ENCODE data around the gene CRKL.

CRKL gene, protein sequence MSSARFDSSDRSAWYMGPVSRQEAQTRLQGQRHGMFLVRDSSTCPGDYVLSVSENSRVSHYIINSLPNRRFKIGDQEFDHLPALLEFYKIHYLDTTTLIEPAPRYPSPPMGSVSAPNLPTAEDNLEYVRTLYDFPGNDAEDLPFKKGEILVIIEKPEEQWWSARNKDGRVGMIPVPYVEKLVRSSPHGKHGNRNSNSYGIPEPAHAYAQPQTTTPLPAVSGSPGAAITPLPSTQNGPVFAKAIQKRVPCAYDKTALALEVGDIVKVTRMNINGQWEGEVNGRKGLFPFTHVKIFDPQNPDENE

DNA sequence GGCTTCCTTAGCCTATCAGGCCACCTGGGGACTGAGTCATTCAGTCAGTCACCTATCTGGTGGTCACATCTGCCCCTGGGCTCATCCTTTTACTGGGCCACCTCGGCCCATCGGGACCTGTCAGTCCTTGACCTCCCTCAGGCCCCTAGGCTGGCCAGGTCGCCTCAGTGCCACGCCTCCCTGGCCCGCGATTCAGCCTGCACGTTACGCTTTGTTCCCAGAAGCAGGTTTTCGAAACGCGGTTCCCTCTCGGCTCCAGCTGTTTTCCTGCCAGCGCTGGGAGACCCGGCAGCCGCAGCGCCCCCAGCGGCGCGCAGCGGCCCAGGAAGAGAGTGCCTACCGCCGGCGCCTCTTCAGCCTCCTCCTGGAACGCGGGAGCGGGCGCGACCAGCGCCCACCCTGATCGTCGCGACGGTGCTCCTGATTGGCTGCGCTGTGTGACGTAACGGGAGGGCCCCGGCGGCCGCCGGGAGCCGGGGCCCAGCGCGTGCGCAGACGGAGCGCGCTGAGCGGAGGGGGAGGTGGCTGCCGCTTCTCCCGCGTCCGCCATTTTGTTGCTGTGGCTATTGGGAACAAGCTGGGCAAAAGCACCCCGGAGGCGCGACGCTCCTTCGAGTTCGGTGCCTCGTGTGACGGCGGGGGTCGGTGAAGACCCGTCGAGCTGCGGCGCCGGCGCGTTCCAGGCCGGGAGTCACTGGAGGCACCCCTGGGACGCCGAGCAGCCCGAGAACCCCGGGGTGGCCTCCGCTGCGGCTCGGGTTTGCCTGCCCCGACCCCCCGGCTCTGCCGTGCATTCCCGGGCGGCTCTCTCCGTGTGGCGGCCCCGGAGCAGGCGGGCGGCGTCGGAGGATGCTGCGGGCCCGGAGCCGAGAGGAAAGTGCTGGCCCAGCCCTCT lies at the start of gene CRKL:
Gene CRKL (plus strand): TSS at position 492 of the 895 bp plus-strand sequence. CDS start 528 bp downstream, outside the sequence.
- H3K4me3 Mint-ChIP-seq: peak within 1 kb of the TSS; percentile 98
- no peaks in the 10 kb centered on the region for H3K9me3 Mint-ChIP-seq
- H3K36me3 Mint-ChIP-seq (ENCODE audit: low read depth): peaks cover 26% of the 10 kb centered on the region
- peak within 1 kb of the TSS; percentile 88 for H3K27ac Mint-ChIP-seq
- H3K4me1 Mint-ChIP-seq (ENCODE audit: low read depth): peaks cover 27% of the 10 kb centered on the region
- H3K27me3 Mint-ChIP-seq: no peaks in the 10 kb centered on the region

DNA sequence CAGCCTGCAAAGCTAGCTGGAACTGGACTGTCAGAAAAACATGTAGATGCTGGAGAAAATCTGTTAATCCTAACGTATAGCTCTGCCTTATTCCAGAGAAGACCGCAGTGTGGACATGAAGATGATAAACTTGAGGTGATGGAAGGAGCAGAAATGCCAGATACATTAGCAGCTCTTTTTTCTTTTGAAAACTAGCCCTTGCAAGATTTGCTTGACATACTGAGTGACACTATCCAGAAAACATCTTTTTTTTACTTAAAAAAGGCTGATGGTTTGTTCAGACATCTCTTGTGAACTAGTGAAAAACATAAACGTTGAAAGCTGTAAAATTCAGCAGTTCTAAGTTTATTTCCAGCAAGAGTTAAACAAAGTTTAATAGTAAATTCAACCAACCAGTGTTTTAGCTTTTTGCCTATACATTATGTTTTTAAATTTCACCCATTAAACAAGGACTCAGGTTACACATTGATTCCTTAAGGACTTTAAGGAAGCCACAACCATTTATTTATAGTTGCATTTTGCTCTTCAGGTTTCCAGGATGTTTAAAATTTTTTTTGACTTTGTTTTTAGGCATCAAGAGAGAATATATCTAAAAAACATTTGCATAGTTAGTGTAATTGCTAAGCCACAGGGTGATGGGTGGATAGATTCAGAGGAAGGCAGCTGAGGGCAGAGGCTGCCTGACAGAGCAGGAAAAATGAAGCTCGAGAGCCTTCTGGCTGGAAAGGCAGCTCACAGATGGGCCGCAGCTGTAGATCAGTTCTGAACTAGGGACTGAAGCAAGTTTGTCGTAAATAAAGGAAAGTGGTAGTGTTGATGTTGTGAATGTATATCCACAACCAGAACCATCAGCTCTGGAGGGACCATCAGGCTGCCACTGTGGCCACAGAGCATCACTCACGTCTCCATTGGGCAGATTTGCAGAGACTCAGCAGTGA lies 48.9 kb upstream of the CRKL start:
- H3K27ac Mint-ChIP-seq: no peak overlapping the region
- no peak overlapping the region for H3K4me3 Mint-ChIP-seq
- peaks cover 8% of the 10 kb centered on the region for H3K4me1 Mint-ChIP-seq (ENCODE audit: low read depth)
- peaks cover 15% of the 10 kb centered on the region for H3K36me3 Mint-ChIP-seq (ENCODE audit: low read depth)
- no peaks in the 10 kb centered on the region for H3K9me3 Mint-ChIP-seq
- no peaks in the 10 kb centered on the region for H3K27me3 Mint-ChIP-seq

DNA sequence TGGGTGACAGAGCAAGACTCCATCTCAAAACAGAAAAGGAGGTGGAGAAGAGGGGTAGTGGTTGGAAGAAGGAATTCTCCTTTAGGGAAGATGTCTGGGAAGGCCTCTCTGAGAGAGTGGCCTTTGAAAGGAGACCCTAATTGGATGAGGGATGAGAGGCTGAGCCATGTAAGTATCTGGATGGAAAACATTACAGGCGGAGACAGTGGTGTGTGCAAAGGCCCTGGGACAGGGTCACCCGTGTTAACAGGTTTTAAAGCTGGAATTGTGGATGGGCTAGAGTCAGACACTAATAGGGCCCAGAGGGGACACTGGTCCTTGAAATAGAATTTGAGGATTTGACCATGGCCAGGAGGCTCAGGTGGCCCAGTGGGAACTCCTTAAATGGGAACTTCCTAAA lies 48.0 kb upstream of the CRKL start:
- H3K4me1 Mint-ChIP-seq (ENCODE audit: low read depth): peaks cover 4% of the 10 kb centered on the region
- H3K36me3 Mint-ChIP-seq (ENCODE audit: low read depth): peaks cover 12% of the 10 kb centered on the region
- no peak overlapping the region for H3K4me3 Mint-ChIP-seq
- H3K27me3 Mint-ChIP-seq: no peaks in the 10 kb centered on the region
- H3K27ac Mint-ChIP-seq: no peak overlapping the region
- H3K9me3 Mint-ChIP-seq: no peaks in the 10 kb centered on the region

DNA sequence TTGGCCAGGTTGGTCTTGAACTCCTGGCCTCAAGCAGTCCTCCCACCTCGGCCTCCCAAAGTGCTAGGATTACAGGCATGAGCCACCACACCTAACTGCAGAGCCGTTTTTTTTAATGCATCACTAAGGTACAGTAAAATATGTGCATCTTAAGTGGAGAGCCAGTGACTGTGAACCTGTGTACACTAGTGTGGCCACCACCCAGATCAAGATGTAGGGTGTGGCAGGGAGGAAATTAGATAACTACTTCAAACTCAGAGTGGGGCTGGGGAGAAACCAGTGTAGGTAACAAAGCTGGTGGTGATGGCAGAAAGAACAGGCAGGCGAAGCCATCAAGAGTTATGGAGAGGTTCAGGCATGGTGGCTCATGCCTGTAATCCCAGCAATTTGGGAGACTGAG lies 44.0 kb upstream of the CRKL start:
- H3K27ac Mint-ChIP-seq: no peak overlapping the region
- H3K4me1 Mint-ChIP-seq (ENCODE audit: low read depth): no peaks in the 10 kb centered on the region
- H3K36me3 Mint-ChIP-seq (ENCODE audit: low read depth): peaks cover 21% of the 10 kb centered on the region

DNA sequence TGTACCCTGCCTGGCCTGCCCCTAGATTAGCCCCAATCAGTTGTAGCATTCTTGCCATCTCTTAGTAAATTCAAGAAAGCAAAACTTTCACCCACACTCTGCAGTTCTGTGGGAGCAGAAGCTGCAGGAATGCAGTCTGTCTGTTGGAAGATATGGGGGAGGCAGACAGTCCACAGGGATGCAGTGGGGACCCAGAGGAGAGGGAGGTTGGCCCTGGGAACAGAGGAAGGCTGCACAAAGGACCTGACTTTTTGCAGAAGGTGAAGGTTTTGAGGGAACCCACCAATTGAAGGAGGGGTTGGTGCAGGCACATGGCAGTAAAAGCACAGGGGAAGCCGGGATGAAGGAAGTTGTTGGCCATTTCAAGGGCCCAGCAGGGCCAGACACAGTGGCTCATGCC lies 41.9 kb upstream of the CRKL start:
- Mint-ChIP-seq H3K9me3 (no peaks in the 10 kb centered on the region), H3K27ac (no peak overlapping the region), H3K4me1 (ENCODE audit: low read depth) (no peaks in the 10 kb centered on the region), H3K36me3 (ENCODE audit: low read depth) (peaks cover 18% of the 10 kb centered on the region), H3K4me3 (no peak overlapping the region), H3K27me3 (no peaks in the 10 kb centered on the region)

More for the DNA sequence above, 44.0 kb upstream of the CRKL start:
- H3K9me3 Mint-ChIP-seq: no peaks in the 10 kb centered on the region
- no peak overlapping the region for H3K4me3 Mint-ChIP-seq
- H3K27me3 Mint-ChIP-seq: no peaks in the 10 kb centered on the region

DNA sequence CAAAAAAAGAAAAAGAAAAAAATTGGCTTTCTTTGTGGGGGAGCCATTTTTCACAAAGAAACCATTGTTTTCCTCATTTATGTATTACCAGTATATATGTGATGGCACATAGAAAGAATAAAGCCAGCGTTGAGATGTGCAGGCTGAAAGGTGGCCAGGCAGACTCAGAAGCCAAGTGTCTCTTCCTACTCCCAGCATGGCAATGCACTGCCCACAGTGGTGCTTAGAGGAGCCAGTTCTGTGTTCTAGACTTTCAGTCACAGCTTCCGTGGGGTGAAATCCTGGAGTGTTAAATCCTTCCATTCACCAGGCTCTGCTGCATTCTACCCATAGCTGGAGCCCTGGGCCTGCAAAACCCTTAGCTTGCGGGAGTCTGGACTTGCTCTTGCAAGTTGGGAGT lies 39.5 kb upstream of the CRKL start:
- H3K36me3 Mint-ChIP-seq (ENCODE audit: low read depth): peaks cover 31% of the 10 kb centered on the region
- no peaks in the 10 kb centered on the region for H3K27me3 Mint-ChIP-seq
- no peak overlapping the region for H3K27ac Mint-ChIP-seq
- no peaks in the 10 kb centered on the region for H3K9me3 Mint-ChIP-seq
- no peaks in the 10 kb centered on the region for H3K4me1 Mint-ChIP-seq (ENCODE audit: low read depth)
- H3K4me3 Mint-ChIP-seq: no peak overlapping the region

DNA sequence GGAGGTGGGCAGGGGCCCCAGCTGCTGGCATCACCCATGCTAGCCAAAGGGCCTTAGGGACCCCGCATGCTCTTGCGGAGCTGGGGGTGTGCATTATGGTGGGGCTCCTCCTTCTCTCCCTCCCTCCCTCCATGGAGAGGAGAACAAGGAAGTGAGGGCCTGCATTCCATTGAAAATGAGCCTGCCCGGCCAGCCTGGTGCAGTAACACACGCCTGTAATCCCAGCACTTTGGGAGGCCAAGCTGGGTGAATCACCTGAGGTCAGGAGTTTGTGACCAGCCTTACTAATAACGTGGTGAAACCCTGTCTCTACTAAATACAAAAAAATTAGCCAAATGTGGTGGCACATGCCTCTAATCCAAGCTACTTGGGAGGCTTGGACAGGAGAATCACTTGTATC lies 36.0 kb upstream of the CRKL start:
- no peak overlapping the region for H3K4me3 Mint-ChIP-seq
- H3K27ac Mint-ChIP-seq: no peak overlapping the region
- H3K4me1 Mint-ChIP-seq (ENCODE audit: low read depth): no peaks in the 10 kb centered on the region
- H3K9me3 Mint-ChIP-seq: no peaks in the 10 kb centered on the region
- peaks cover 41% of the 10 kb centered on the region for H3K36me3 Mint-ChIP-seq (ENCODE audit: low read depth)
- no peaks in the 10 kb centered on the region for H3K27me3 Mint-ChIP-seq

DNA sequence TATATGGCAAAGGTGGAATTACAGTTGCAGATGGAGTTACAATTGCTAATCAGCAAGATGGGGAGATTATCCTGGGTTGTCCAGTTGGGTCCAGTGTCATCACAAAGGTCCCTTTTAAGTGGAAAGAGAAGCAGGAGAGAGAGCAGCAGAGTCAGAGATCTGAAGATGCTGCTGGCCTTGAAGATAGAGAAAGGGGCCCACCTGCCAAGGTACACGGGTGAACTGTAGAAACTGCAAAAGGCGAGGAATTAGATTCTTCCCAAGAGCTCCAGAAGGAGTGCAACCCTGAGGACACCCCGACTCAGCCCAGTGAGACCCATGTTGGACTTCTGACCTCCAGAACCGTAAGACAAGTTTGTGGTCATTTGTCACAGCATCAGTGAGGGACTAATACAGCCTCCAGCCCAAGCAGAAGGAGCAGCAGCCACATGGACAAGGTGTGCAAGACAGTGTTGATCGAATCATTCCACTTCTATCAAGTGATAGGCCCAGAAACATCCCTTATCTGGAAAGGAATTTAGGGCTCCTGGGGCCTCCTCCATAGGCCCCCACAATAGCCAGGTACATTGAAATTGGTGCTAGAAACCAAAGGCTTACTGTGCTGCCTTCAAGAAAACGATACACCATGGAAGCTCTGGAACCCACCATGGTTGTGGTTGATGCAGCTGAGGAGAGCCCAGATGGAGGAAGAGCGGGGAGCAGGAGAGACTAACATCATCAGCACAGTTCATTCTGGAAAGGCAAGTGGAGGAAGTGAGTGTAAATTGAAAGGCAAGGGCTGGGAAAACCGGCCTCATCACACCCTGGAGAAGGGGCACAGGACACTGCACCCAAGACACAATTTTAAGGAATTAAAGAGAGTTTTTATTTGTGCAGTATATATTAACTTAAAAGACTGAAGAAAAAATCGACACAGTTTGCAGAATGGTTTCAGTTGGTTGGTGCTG lies 35.1 kb upstream of the CRKL start:
- peaks cover 36% of the 10 kb centered on the region for H3K36me3 Mint-ChIP-seq (ENCODE audit: low read depth)
- H3K27ac Mint-ChIP-seq: no peak overlapping the region
- no peak overlapping the region for H3K4me3 Mint-ChIP-seq
- H3K9me3 Mint-ChIP-seq: no peaks in the 10 kb centered on the region
- no peaks in the 10 kb centered on the region for H3K27me3 Mint-ChIP-seq
- H3K4me1 Mint-ChIP-seq (ENCODE audit: low read depth): no peaks in the 10 kb centered on the region

DNA sequence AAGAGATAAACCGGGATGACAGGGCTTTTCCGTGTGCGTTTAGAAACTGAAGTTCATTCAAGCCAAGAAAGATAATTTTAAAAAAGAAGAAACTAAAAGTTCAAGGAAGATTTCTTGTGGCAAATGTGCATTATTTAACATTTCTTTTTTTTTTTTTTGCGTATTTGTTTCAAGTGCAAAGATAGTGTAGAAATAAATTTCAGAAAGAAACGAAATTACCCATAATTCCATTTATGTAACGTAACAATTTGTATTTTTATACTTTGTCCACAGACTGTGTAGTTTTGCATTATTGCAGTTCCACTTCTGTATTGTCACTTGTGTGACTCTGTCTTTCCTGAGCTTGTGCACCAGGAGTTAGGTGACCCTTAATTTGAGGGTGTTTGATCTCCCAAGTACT lies 34.4 kb upstream of the CRKL start:
- H3K4me1 Mint-ChIP-seq (ENCODE audit: low read depth): no peaks in the 10 kb centered on the region
- peaks cover 39% of the 10 kb centered on the region for H3K36me3 Mint-ChIP-seq (ENCODE audit: low read depth)
- H3K9me3 Mint-ChIP-seq: no peaks in the 10 kb centered on the region
- no peak overlapping the region for H3K27ac Mint-ChIP-seq
- H3K27me3 Mint-ChIP-seq: no peaks in the 10 kb centered on the region
- no peak overlapping the region for H3K4me3 Mint-ChIP-seq

DNA sequence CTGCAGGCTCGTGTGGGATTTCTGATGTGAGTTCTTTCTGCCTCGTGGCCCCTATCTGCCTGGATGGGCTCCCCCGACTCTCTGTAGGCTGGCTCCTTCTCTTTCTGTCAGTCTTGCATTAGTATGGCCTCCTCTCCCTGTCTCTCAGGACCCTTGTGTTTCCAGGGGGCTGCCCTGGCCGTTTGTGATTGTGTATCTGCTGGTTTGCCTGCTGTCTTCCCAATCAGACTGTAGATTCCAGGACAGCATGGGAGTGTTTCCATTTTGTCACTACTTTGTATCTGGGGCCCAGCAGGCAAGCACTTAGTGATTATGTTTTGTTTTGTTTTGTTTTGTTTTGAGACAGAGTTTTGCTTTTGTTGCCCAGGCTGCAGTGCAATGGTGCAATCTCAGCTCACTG lies 32.8 kb upstream of the CRKL start:
- H3K4me3 Mint-ChIP-seq: no peak overlapping the region

DNA sequence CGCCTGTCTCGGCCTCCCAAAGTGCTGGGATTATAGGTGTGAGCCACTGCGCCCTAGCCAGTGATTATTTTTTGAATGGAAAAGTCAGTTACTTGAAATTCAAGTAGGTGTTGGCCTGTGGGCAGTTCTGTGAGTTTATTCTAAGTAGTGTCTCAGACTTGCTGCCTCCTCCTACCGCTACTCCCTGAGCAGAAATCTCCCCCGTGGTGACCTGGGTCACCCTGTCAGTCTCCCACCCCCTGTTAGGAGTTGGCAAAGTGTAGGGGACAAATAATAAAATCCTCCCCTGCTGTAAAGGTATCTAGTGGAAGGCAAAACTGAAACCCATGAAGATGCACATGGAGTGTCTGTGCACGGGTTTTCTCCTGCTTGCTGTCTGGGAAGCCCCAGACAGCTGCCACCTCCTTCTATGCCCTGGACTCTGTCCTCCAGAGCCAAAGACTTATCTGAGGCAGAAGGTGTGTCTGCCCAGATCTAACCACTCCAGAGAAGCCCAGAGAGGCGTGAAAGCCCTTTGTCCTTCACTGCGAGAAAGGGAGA lies 32.1 kb upstream of the CRKL start:
- Mint-ChIP-seq H3K27me3 (no peaks in the 10 kb centered on the region), H3K4me3 (no peak overlapping the region), H3K27ac (no peak overlapping the region), H3K9me3 (no peaks in the 10 kb centered on the region), H3K4me1 (ENCODE audit: low read depth) (no peaks in the 10 kb centered on the region), H3K36me3 (ENCODE audit: low read depth) (peaks cover 46% of the 10 kb centered on the region)

More for the DNA sequence above, 32.8 kb upstream of the CRKL start:
- H3K4me1 Mint-ChIP-seq (ENCODE audit: low read depth): no peaks in the 10 kb centered on the region
- peaks cover 42% of the 10 kb centered on the region for H3K36me3 Mint-ChIP-seq (ENCODE audit: low read depth)
- no peaks in the 10 kb centered on the region for H3K27me3 Mint-ChIP-seq
- H3K27ac Mint-ChIP-seq: no peak overlapping the region
- no peaks in the 10 kb centered on the region for H3K9me3 Mint-ChIP-seq

DNA sequence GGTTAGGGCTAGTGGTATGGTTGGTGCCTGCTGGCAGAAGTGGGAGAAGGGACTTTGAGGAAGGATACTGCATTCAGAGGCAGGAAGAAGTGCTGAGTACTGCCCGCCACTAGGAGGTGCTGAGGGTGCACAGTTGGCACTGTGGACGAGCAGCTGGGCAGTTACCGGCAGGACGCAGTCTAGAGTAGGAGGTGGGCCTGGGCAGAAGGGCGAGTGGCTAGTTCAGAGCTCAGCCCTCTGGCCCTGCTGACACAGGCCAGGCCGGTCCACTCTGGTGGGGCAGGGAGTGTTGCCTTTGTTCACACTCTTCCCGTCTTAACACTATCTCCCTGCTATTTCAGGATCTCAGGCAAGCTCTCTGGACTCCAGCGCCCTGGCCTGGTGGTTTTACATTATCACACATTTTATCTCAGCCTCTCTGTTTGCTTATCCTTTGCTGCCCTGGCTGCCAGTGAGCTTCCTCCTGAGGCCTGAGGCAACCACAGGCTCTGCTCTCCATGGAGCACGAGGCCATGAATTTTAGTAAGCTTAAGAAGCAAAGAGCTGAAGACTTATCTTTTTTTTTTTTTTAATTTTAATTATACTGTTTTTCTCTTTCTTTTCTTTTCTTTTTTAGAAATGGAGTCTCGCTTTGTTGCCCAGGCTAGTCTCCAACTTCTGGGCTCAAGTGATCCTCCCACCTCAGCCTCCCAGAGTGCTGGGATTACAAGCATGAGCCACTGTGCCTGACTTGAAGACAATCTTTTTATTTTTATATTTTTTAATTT lies 31.5 kb upstream of the CRKL start:
- no peak overlapping the region for H3K4me3 Mint-ChIP-seq
- H3K27ac Mint-ChIP-seq: no peak overlapping the region
- no peaks in the 10 kb centered on the region for H3K4me1 Mint-ChIP-seq (ENCODE audit: low read depth)
- H3K27me3 Mint-ChIP-seq: no peaks in the 10 kb centered on the region
- H3K36me3 Mint-ChIP-seq (ENCODE audit: low read depth): peaks cover 45% of the 10 kb centered on the region
- no peaks in the 10 kb centered on the region for H3K9me3 Mint-ChIP-seq

DNA sequence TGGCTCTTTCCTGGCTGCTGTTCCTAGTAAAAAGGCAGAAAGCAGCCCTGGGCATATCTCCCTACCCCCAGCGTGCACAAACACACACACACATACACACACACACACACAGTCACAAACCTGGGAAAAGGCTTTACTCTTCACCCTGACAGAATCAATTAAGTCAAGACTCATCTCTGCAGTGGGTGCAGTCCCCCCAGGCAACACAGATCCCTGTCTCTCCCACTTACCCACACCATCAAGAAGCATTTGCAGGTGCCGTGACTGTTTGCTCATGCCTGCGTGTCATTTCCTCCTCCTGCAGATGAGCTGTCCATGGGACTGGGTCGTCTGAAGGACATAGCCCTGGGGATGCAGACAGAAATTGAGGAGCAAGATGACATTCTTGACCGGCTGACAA lies 29.8 kb upstream of the CRKL start:
- Mint-ChIP-seq H3K27ac (no peak overlapping the region), H3K36me3 (ENCODE audit: low read depth) (peaks cover 34% of the 10 kb centered on the region), H3K27me3 (no peaks in the 10 kb centered on the region), H3K4me3 (no peak overlapping the region), H3K4me1 (ENCODE audit: low read depth) (no peaks in the 10 kb centered on the region), H3K9me3 (no peaks in the 10 kb centered on the region)

Measured in stimulated activated naive CD8-positive, alpha-beta T cell treated with anti-CD3 and anti-CD28 coated beads, Interleukin-15, Interleukin-2, amounts not matched to agents 100 ng/mL and 50 ng/mL, for 24 hours (primary cell).